GM12892 (cell line): ENCODE data around the gene FRMD5.

Source experiments
- DNase-seq: peaks from one replicate; pipeline ENCODE4 v3.0.0; 2011; ENCODE audit not compliant: insufficient read length
- FAIRE-seq: peaks from 2 replicates; lab custom pipeline; 2011; peaks lifted over from hg19 to GRCh38; lab: Jason Lieb, UNC
- POLR2A ChIP-seq: IDR thresholded peaks from 2 replicates; pipeline ENCODE4 v1.6.1; 2011; ENCODE audit warnings: low read depth, low read length, control low read depth
- POLR2AphosphoS5 ChIP-seq: IDR thresholded peaks from 2 replicates; pipeline ENCODE4 v1.6.1; 2011; ENCODE audit warnings: low read depth, low read length, control low read depth
- TAF1 ChIP-seq: IDR thresholded peaks from 2 replicates; pipeline ENCODE4 v1.6.1; 2011; ENCODE audit warnings: low read depth, mild to moderate bottlenecking, control low read depth, low read length, borderline replicate concordance

Gene FRMD5

GRCh38 chr15:43969802-43970375 lies 225.2 kb downstream of the FRMD5 start:
- TF ChIP-seq POLR2AphosphoS5 (no peak), TAF1 (no peak)
- no peak for FAIRE-seq
- DNase-seq = no peak

GRCh38 chr15:43968551-43968950 lies 226.5 kb downstream of the FRMD5 start:
- FAIRE-seq (no peak), DNase-seq (no peak)
- TF ChIP-seq POLR2AphosphoS5 = no peak
- no peak for TF ChIP-seq TAF1
- TF ChIP-seq POLR2A = no peak

- TF ChIP-seq POLR2AphosphoS5 (no peak), POLR2A (no peak)
- no peak for DNase-seq
- no peak for FAIRE-seq
These were observed 228.4 kb downstream of the FRMD5 start for GRCh38 chr15:43966646-43967045.

- no peak for FAIRE-seq
- no peak for DNase-seq
- TF ChIP-seq POLR2AphosphoS5 (no peak), TAF1 (no peak), POLR2A (no peak)
These were observed 236.2 kb downstream of the FRMD5 start for GRCh38 chr15:43958861-43959330.

- no peak for FAIRE-seq
These were observed 237.3 kb downstream of the FRMD5 start for GRCh38 chr15:43957724-43958123.

GRCh38 chr15:43955140-43955539 lies 239.9 kb downstream of the FRMD5 start:
- no peak for TF ChIP-seq TAF1
- DNase-seq (no peak), FAIRE-seq (no peak)

More at GRCh38 chr15:43957724-43958123, 237.3 kb downstream of the FRMD5 start:
- DNase-seq = no peak
- TF ChIP-seq POLR2AphosphoS5 (no peak), POLR2A (no peak), TAF1 (no peak)

GRCh38 chr15:43954181-43954621 lies 240.9 kb downstream of the FRMD5 start:
- TF ChIP-seq TAF1 = no peak
- no peak for TF ChIP-seq POLR2AphosphoS5
- TF ChIP-seq POLR2A = no peak
- DNase-seq (no peak), FAIRE-seq (no peak)

GRCh38 chr15:43953402-43953801 lies 241.7 kb downstream of the FRMD5 start:
- FAIRE-seq (no peak), DNase-seq (no peak)
- TF ChIP-seq POLR2AphosphoS5 (no peak), TAF1 (no peak), POLR2A (no peak)

GRCh38 chr15:43950531-43950930 lies 244.5 kb downstream of the FRMD5 start:
- peak; percentile 17 for FAIRE-seq
- TF ChIP-seq POLR2A (no peak), POLR2AphosphoS5 (no peak), TAF1 (no peak)
- DNase-seq = no peak

- DNase-seq (no peak), FAIRE-seq (peak; percentile 81)
- TF ChIP-seq POLR2AphosphoS5 (no peak), TAF1 (no peak), POLR2A (no peak)
These were observed 246.3 kb downstream of the FRMD5 start for GRCh38 chr15:43948691-43949325.

GRCh38 chr15:43943511-43943910 lies 251.6 kb downstream of the FRMD5 start:
- TF ChIP-seq POLR2A (no peak), POLR2AphosphoS5 (no peak), TAF1 (no peak)
- no peak for FAIRE-seq
- DNase-seq = no peak

GRCh38 chr15:43942194-43942593 lies 252.9 kb downstream of the FRMD5 start:
- FAIRE-seq (no peak), DNase-seq (no peak)
- no peak for TF ChIP-seq TAF1
- TF ChIP-seq POLR2A = no peak
- TF ChIP-seq POLR2AphosphoS5 = no peak

GRCh38 chr15:43941555-43941954 lies 253.5 kb downstream of the FRMD5 start:
- peak; percentile 20 for DNase-seq
- peak; percentile 64 for FAIRE-seq
- TF ChIP-seq TAF1 (no peak), POLR2A (no peak), POLR2AphosphoS5 (no peak)

GRCh38 chr15:43941071-43941470 lies 254.0 kb downstream of the FRMD5 start:
- FAIRE-seq (no peak), DNase-seq (no peak)
- TF ChIP-seq TAF1 (no peak), POLR2AphosphoS5 (no peak), POLR2A (no peak)
